A549 (cell line): ENCODE data around the gene ANKS4B.

Experiments
- EP300 ChIP-seq, 2 experiments: fragments of >200 bp; sonication (Bioruptor Twin); formaldehyde crosslinking; IDR thresholded peaks; 2 replicates in 1 of 2; 3 replicates in 1 of 2; pipeline ENCODE4 v1.6.1; 2016 to 2017
- HDAC2 ChIP-seq: fragments of 200-600 bp; sonication (generic); IDR thresholded peaks from 2 replicates; pipeline ENCODE4 v1.6.1; 2016
- JUNB ChIP-seq: fragments of >200 bp; sonication (Bioruptor Twin); formaldehyde crosslinking; IDR thresholded peaks from 2 replicates; pipeline ENCODE4 v1.6.1; 2016
- MAZ ChIP-seq: fragments of 150-350 bp; IDR thresholded peaks from 2 replicates; pipeline ENCODE4 v1.6.1; 2014; ENCODE audit warnings: antibody characterized with exemption, low read depth, low read length, borderline replicate concordance
- POLR2A ChIP-seq: IDR thresholded peaks from 2 replicates; pipeline ENCODE4 v1.6.1; 2012; ENCODE audit warnings: mild to moderate bottlenecking, low read length
- RNF2 ChIP-seq: fragments of 200-600 bp; sonication (generic); IDR thresholded peaks from 2 replicates; pipeline ENCODE4 v1.6.1; 2016; ENCODE audit warnings: low read depth, mild to moderate bottlenecking, antibody characterized with exemption, moderate library complexity, borderline replicate concordance
- TP53 ChIP-seq: fragments of 250-450 bp; sonication (Bioruptor Pico); IDR thresholded peaks from 2 replicates; pipeline ENCODE4 v1.5.0; 2021; ENCODE audit warnings: mild to moderate bottlenecking, moderate library complexity
- TF ChIP-seq, protein P1 (sequence below): fragments of >200 bp; sonication (Bioruptor Twin); formaldehyde crosslinking; IDR thresholded peaks from 3 replicates; pipeline ENCODE4 v1.5.1; 2016
- TF ChIP-seq, protein P2 (sequence below): fragments of 150-350 bp; IDR thresholded peaks from 2 replicates; pipeline ENCODE4 v1.6.1; 2014; ENCODE audit warnings: low read depth, mild to moderate bottlenecking, low read length
- TF ChIP-seq, protein P3 (sequence below): fragments of 200-600 bp; sonication (generic); IDR thresholded peaks from 2 replicates; pipeline ENCODE4 v1.6.1; 2016; ENCODE audit warnings: antibody characterized with exemption, mild to moderate bottlenecking, moderate library complexity
- TF ChIP-seq, protein P4 (sequence below): fragments of 450-650 bp; IDR thresholded peaks from 2 replicates; pipeline ENCODE4 v1.6.1; 2014; ENCODE audit warnings: antibody characterized with exemption

DNA sequence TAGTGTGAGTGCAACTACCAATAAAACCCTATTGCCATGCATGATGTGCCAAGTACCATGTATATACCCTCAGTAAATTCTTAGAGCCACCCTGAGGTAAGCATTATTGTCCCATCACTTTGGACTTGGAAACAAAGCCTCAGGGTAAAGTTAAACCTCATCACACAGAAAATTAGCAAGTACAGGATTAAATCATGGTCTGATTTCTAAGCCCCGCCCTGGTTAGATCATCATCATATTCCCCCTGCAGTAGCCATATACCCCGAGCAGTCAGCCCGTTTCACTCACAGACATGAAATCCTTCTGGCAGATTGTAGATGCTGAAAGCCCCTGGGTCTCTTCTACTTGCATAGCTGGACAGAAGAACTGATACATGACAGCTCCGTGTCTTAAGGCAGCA, 26.9 kb upstream of the ANKS4B start:
- TF ChIP-seq, protein P1, sequence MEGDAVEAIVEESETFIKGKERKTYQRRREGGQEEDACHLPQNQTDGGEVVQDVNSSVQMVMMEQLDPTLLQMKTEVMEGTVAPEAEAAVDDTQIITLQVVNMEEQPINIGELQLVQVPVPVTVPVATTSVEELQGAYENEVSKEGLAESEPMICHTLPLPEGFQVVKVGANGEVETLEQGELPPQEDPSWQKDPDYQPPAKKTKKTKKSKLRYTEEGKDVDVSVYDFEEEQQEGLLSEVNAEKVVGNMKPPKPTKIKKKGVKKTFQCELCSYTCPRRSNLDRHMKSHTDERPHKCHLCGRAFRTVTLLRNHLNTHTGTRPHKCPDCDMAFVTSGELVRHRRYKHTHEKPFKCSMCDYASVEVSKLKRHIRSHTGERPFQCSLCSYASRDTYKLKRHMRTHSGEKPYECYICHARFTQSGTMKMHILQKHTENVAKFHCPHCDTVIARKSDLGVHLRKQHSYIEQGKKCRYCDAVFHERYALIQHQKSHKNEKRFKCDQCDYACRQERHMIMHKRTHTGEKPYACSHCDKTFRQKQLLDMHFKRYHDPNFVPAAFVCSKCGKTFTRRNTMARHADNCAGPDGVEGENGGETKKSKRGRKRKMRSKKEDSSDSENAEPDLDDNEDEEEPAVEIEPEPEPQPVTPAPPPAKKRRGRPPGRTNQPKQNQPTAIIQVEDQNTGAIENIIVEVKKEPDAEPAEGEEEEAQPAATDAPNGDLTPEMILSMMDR = no peak
- TF ChIP-seq, protein P2, sequence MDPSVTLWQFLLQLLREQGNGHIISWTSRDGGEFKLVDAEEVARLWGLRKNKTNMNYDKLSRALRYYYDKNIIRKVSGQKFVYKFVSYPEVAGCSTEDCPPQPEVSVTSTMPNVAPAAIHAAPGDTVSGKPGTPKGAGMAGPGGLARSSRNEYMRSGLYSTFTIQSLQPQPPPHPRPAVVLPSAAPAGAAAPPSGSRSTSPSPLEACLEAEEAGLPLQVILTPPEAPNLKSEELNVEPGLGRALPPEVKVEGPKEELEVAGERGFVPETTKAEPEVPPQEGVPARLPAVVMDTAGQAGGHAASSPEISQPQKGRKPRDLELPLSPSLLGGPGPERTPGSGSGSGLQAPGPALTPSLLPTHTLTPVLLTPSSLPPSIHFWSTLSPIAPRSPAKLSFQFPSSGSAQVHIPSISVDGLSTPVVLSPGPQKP = no peak
- TF ChIP-seq POLR2A (no peak), EP300 (IDR thresholded peaks at IDR 0.05) (no peak), MAZ (no peak), TP53 (CRISPR knock-in tag) (no peak), HDAC2 (no peak), JUNB (no peak), RNF2 (no peak)
- TF ChIP-seq, protein P3, sequence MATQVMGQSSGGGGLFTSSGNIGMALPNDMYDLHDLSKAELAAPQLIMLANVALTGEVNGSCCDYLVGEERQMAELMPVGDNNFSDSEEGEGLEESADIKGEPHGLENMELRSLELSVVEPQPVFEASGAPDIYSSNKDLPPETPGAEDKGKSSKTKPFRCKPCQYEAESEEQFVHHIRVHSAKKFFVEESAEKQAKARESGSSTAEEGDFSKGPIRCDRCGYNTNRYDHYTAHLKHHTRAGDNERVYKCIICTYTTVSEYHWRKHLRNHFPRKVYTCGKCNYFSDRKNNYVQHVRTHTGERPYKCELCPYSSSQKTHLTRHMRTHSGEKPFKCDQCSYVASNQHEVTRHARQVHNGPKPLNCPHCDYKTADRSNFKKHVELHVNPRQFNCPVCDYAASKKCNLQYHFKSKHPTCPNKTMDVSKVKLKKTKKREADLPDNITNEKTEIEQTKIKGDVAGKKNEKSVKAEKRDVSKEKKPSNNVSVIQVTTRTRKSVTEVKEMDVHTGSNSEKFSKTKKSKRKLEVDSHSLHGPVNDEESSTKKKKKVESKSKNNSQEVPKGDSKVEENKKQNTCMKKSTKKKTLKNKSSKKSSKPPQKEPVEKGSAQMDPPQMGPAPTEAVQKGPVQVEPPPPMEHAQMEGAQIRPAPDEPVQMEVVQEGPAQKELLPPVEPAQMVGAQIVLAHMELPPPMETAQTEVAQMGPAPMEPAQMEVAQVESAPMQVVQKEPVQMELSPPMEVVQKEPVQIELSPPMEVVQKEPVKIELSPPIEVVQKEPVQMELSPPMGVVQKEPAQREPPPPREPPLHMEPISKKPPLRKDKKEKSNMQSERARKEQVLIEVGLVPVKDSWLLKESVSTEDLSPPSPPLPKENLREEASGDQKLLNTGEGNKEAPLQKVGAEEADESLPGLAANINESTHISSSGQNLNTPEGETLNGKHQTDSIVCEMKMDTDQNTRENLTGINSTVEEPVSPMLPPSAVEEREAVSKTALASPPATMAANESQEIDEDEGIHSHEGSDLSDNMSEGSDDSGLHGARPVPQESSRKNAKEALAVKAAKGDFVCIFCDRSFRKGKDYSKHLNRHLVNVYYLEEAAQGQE = no peak
- TF ChIP-seq, protein P4, sequence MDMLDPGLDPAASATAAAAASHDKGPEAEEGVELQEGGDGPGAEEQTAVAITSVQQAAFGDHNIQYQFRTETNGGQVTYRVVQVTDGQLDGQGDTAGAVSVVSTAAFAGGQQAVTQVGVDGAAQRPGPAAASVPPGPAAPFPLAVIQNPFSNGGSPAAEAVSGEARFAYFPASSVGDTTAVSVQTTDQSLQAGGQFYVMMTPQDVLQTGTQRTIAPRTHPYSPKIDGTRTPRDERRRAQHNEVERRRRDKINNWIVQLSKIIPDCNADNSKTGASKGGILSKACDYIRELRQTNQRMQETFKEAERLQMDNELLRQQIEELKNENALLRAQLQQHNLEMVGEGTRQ = no peak
